Body of pancreas (tissue), 4 donors: ENCODE measurements around the gene SFTPB. TPM values are rescaled to one million over a fixed set of nuclear protein-coding genes. Genes with fewer than 3 reads are reported as not detected.
"Not testable (repeated sequence)": the region's sequence is repeated elsewhere in the genome, so short reads cannot be mapped to it uniquely, and the experiment has no call there.

Source experiments
- ATAC-seq: fragments of 150-250 bp; one replicate; pipeline ENCODE4 v1.9.1; 2016
- DNase-seq, 4 donors: peaks; one replicate each; pipeline ENCODE4 v3.0.0-alpha.2; 2019
- H3K27ac ChIP-seq, 4 donors: fragments of 200-600 bp; sonication (generic); 1 replicate in 3 of 4; 2 replicates in 1 of 4; pipeline versions ENCODE4 v1.5.1 to v1.6.1; 2016 to 2019; ENCODE audit warnings: mild to moderate bottlenecking in 1 of 4, mixed read lengths in 1 of 4, moderate library complexity in 1 of 4
- H3K27me3 ChIP-seq, 2 donors: fragments of 200-600 bp; sonication (generic); one replicate each; pipeline ENCODE4 v1.6.0; 2016; ENCODE audit warnings: mild to moderate bottlenecking in 1 of 2
- H3K36me3 ChIP-seq, 2 donors: fragments of 200-600 bp; sonication (generic); replicated peaks in 1 of 2; 2 replicates each; pipeline ENCODE4 v1.5.1; 2016; ENCODE audit warnings: low read depth in 2 of 2; ENCODE audit not compliant: insufficient read depth in 1 of 2
- H3K4me1 ChIP-seq: fragments of 200-600 bp; sonication (generic); one replicate; pipeline ENCODE4 v1.6.0; 2016
- H3K4me3 ChIP-seq, 2 donors: fragments of 200-600 bp; sonication (generic); 1 replicate in 1 of 2; 2 replicates in 1 of 2; pipeline ENCODE4 v1.5.1; 2016 to 2019
- H3K9me3 ChIP-seq, 3 donors: fragments of 200-600 bp; sonication (generic); 1 replicate in 2 of 3; 2 replicates in 1 of 3; pipeline ENCODE4 v1.5.1; 2016
- CTCF ChIP-seq, 7 experiments: fragments of 450-650 bp in 4 of 7; fragments of 200-600 bp in 3 of 7; sonication (generic) in 3 of 7; IDR thresholded peaks; one replicate each; pipeline ENCODE4 v1.5.1; 2016 to 2019; ENCODE audit warnings: antibody characterized with exemption in 7 of 7
- POLR2A ChIP-seq, 3 donors: fragments of 450-650 bp; IDR thresholded peaks; one replicate each; pipeline ENCODE4 v1.6.1; 2016; ENCODE audit warnings: antibody characterized with exemption in 3 of 3, mild to moderate bottlenecking in 2 of 3
- WGBS, 2 donors: methylation state at CpG; one replicate each; pipeline ENCODE4 v1.1.5; 2017; 5-methylcytosine and 5-hydroxymethylcytosine counted together
- intact Hi-C: fragments of 100-400 bp; cut with DNase I; formaldehyde crosslinking; loops from one replicate; pipeline ENCODE4 v1.15.1; 2023
- total RNA-seq, 2 donors: library from RNA; depleted of rRNA; stranded (reverse); fragments of >200 nt; gene quantifications; one replicate each; pipeline ENCODE4 v1.1.0, GENCODE V29; 2016

SFTPB gene
- total RNA-seq, 2 donors from 2014 or later, result not detected

- Histone ChIP-seq H3K36me3 (no peaks in the 10 kb centered on the region), H3K4me1 (peaks cover 12% of the 10 kb centered on the region), H3K27ac (no peak overlapping the region), H3K9me3 (no peaks in the 10 kb centered on the region), H3K4me3 (no peak overlapping the region), H3K27me3 (no peaks in the 10 kb centered on the region)
- ATAC-seq (no peak), DNase-seq (no peak)
- TF ChIP-seq CTCF (IDR thresholded peaks at IDR 0.05) (no peak), POLR2A (IDR thresholded peaks at IDR 0.05) (no peak)
- 60 to 69% methylated on average over 6 of the region's 6 CpGs for whole genome bisulfite sequencing, 2 donors
- intact Hi-C loops, result no loop called here
These were observed 8.0 kb upstream of the SFTPB start for GRCh38 chr2:85675866-85676548.

- TF ChIP-seq POLR2A (IDR thresholded peaks at IDR 0.05) (no peak), CTCF (IDR thresholded peaks at IDR 0.05) (no peak)
- Histone ChIP-seq H3K27me3 (no peaks in the 10 kb centered on the region), H3K4me3 (no peak overlapping the region), H3K4me1 (peaks cover 12% of the 10 kb centered on the region), H3K27ac (no peak overlapping the region), H3K9me3 (no peaks in the 10 kb centered on the region), H3K36me3 (no peaks in the 10 kb centered on the region)
- 73 to 88% methylated on average over 5 to 6 of the region's 6 CpGs for WGBS, 2 donors
- ATAC-seq, result no peak
- no peak for DNase-seq
- intact Hi-C loops, result no loop called here
These were observed 7.4 kb upstream of the SFTPB start for GRCh38 chr2:85675427-85675826.

GRCh38 chr2:85674417-85674816 is 6.4 kb upstream of the SFTPB start:
- no peak for ATAC-seq
- Histone ChIP-seq H3K36me3 (no peaks in the 10 kb centered on the region), H3K4me1 (peaks cover 11% of the 10 kb centered on the region), H3K4me3 (no peak overlapping the region), H3K27me3 (no peaks in the 10 kb centered on the region), H3K27ac (no peak overlapping the region), H3K9me3 (no peaks in the 10 kb centered on the region)
- TF ChIP-seq CTCF (IDR thresholded peaks at IDR 0.05), result no peak
- TF ChIP-seq POLR2A (IDR thresholded peaks at IDR 0.05), result no peak
- no peak for DNase-seq
- 79 to 96% methylated on average over 2 of the region's 2 CpGs for WGBS, 2 donors
- intact Hi-C loops, result no loop called here

- TF ChIP-seq POLR2A (IDR thresholded peaks at IDR 0.05) (no peak), CTCF (IDR thresholded peaks at IDR 0.05) (no peak)
- ATAC-seq, result no peak
- intact Hi-C loops, result no loop called here
- WGBS, 2 donors, result 72 to 77% methylated on average over 11 of the region's 11 CpGs
- Histone ChIP-seq H3K4me1 (peaks cover 6% of the 10 kb centered on the region), H3K4me3 (no peak overlapping the region), H3K9me3 (no peaks in the 10 kb centered on the region), H3K27me3 (no peaks in the 10 kb centered on the region), H3K27ac (no peak overlapping the region), H3K36me3 (no peaks in the 10 kb centered on the region)
- no peak for DNase-seq
These were observed 5.8 kb upstream of the SFTPB start for GRCh38 chr2:85673716-85674375.

GRCh38 chr2:85672456-85672855 is 4.5 kb upstream of the SFTPB start:
- no peak overlapping the region for H3K27ac ChIP-seq
- intact Hi-C loops, result no loop called here
- no peak for TF ChIP-seq POLR2A (IDR thresholded peaks at IDR 0.05)
- no peak for TF ChIP-seq CTCF (IDR thresholded peaks at IDR 0.05)
- no peak overlapping the region for H3K4me3 ChIP-seq
- DNase-seq, result no peak
- H3K27me3 ChIP-seq, result no peaks in the 10 kb centered on the region
- 60 to 70% methylated on average over 9 of the region's 9 CpGs for WGBS, 2 donors
- H3K36me3 ChIP-seq, result no peaks in the 10 kb centered on the region
- no peaks in the 10 kb centered on the region for H3K9me3 ChIP-seq
- no peak for ATAC-seq
- no peaks in the 10 kb centered on the region for H3K4me1 ChIP-seq

- DNase-seq, H3K4me3 ChIP-seq, H3K4me1 ChIP-seq, H3K27ac ChIP-seq, ATAC-seq, H3K9me3 ChIP-seq, intact Hi-C loops, H3K36me3 ChIP-seq, H3K27me3 ChIP-seq: not testable (repeated sequence)
- WGBS, 2 donors, result 87 to 91% methylated on average over 13 of the region's 13 CpGs
These were observed 2.4 kb upstream of the SFTPB start for GRCh38 chr2:85670416-85670815.
